CD4-positive, CD25-positive, alpha-beta regulatory T cell (primary cell): ENCODE measurements around the gene POLR2E. TPM values are rescaled to one million over a fixed set of nuclear protein-coding genes. Genes with fewer than 3 reads are reported as not detected.

Source experiments
- ATAC-seq, 2 donors: fragments of 150-1000 bp; cut with Tn5 transposase; one replicate each; pipeline ENCODE4 v1.10.0; 2021; ENCODE audit warnings: low read depth in 2 of 2, moderate number of reproducible peaks in 2 of 2, moderate library complexity in 1 of 2
- DNase-seq, 3 donors: peaks; one replicate each; pipeline versions ENCODE4 v3.0.0 to v3.0.0-alpha.2; 2012 to 2022; ENCODE audit warnings: mixed read lengths in 1 of 3
- H3K27ac ChIP-seq: one replicate; pipeline ENCODE4 v1.7.0; 2013; ENCODE audit warnings: mild to moderate bottlenecking, low read length; ENCODE audit not compliant: insufficient read depth, poor library complexity, severe bottlenecking
- H3K27me3 ChIP-seq: one replicate; pipeline ENCODE4 v1.7.0; 2013; ENCODE audit warnings: low read length; ENCODE audit not compliant: control insufficient read depth, insufficient read depth
- H3K36me3 ChIP-seq: one replicate; pipeline ENCODE4 v1.7.0; 2013; ENCODE audit warnings: mild to moderate bottlenecking, low read length, moderate library complexity; ENCODE audit not compliant: control insufficient read depth, insufficient read depth
- H3K4me1 ChIP-seq: 2 replicates; pipeline ENCODE4 v1.7.0; 2013; ENCODE audit warnings: mild to moderate bottlenecking, low read length; ENCODE audit not compliant: insufficient read depth, control insufficient read depth, poor library complexity, severe bottlenecking
- H3K4me3 ChIP-seq: one replicate; pipeline ENCODE4 v1.7.0; 2013; ENCODE audit warnings: low read depth, mild to moderate bottlenecking, low read length, moderate library complexity
- H3K9me3 ChIP-seq, 2 experiments: 1 replicate in 1 of 2; 2 replicates in 1 of 2; pipeline ENCODE4 v1.7.0; 2013; ENCODE audit warnings: low read length in 2 of 2, mild to moderate bottlenecking in 1 of 2, moderate library complexity in 1 of 2; ENCODE audit not compliant: control insufficient read depth in 2 of 2
- H3K27ac Mint-ChIP-seq, 3 donors: one replicate each; pipeline ENCODE4 v1.8.0; 2020 to 2022; ENCODE audit warnings: mild to moderate bottlenecking in 3 of 3, mixed read lengths in 3 of 3, moderate library complexity in 2 of 3
- H3K27me3 Mint-ChIP-seq: one replicate; pipeline ENCODE4 v1.8.0; 2022; ENCODE audit warnings: mild to moderate bottlenecking, mixed read lengths
- H3K36me3 Mint-ChIP-seq: one replicate; pipeline ENCODE4 v1.8.0; 2020; ENCODE audit warnings: mixed read lengths
- H3K4me1 Mint-ChIP-seq, 4 donors: one replicate each; pipeline ENCODE4 v1.8.0; 2020 to 2022; ENCODE audit warnings: mixed read lengths in 4 of 4, mild to moderate bottlenecking in 1 of 4
- H3K4me3 Mint-ChIP-seq, 4 donors: one replicate each; pipeline ENCODE4 v1.8.0; 2020 to 2022; ENCODE audit warnings: mild to moderate bottlenecking in 4 of 4, mixed read lengths in 4 of 4, moderate library complexity in 3 of 4
- H3K9me3 Mint-ChIP-seq, 7 donors: one replicate each; pipeline ENCODE4 v1.8.0; 2020 to 2022; ENCODE audit warnings: mixed read lengths in 7 of 7, mild to moderate bottlenecking in 3 of 7, moderate library complexity in 2 of 7
- polyA plus RNA-seq, 4 donors: library from polyadenylated mRNA; unstranded; fragments of 300-500 nt; fragmentation: Illumina TruSeq; gene quantifications; one replicate each; pipeline ENCODE4 v1.2.3, GENCODE V29; 2021
- total RNA-seq: library from RNA; stranded (reverse); gene quantifications from one replicate; pipeline ENCODE4 v1.2.3, GENCODE V29; 2022

POLR2E gene
- total and polyA plus RNA-seq, 5 donors from 2014 or later = 72.4 to 145 (median 125) TPM

GRCh38 chr19:1103132-1103707 lies 8.0 kb upstream of the POLR2E start:
- no peak for DNase-seq
- H3K9me3 Mint-ChIP-seq = peaks cover 0 to 3% (median 0%) of the 10 kb centered on the region in 7 donors
- no peaks in the 10 kb centered on the region for H3K36me3 Mint-ChIP-seq
- Histone ChIP-seq H3K4me3 (no peak overlapping the region), H3K4me1 (peaks cover 45% of the 10 kb centered on the region), H3K27ac (peak overlapping the region; percentile 98), H3K9me3 (no peaks in the 10 kb centered on the region), H3K36me3 (peaks cover 3% of the 10 kb centered on the region), H3K27me3 (no peaks in the 10 kb centered on the region)
- peak overlapping the region; percentile 74 to 92 (median 85) for H3K4me3 Mint-ChIP-seq
- peaks cover 0 to 50% (median 12%) of the 10 kb centered on the region in 4 donors for H3K4me1 Mint-ChIP-seq
- H3K27me3 Mint-ChIP-seq = no peaks in the 10 kb centered on the region
- no peak for ATAC-seq
- peak overlapping the region; percentile 66 to 93 (median 90) for H3K27ac Mint-ChIP-seq

GRCh38 chr19:1102407-1103131 lies 7.4 kb upstream of the POLR2E start:
- no peaks in the 10 kb centered on the region for H3K27me3 Mint-ChIP-seq
- H3K36me3 Mint-ChIP-seq = no peaks in the 10 kb centered on the region
- DNase-seq (peak in 1 of 3 donors; percentile 49), ATAC-seq (no peak)
- H3K4me1 Mint-ChIP-seq = peaks cover 0 to 54% (median 12%) of the 10 kb centered on the region in 4 donors
- no peak overlapping the region for H3K4me3 ChIP-seq
- H3K27me3 ChIP-seq = no peaks in the 10 kb centered on the region
- H3K9me3 Mint-ChIP-seq = peaks cover 0 to 4% (median 0%) of the 10 kb centered on the region in 7 donors
- H3K27ac ChIP-seq = peak overlapping the region; percentile 98
- H3K27ac Mint-ChIP-seq = peak overlapping the region; percentile 79 to 93 (median 90)
- H3K4me1 ChIP-seq = peaks cover 45% of the 10 kb centered on the region
- no peaks in the 10 kb centered on the region for H3K9me3 ChIP-seq
- peak overlapping the region; percentile 59 to 92 (median 78) for H3K4me3 Mint-ChIP-seq
- peaks cover 3% of the 10 kb centered on the region for H3K36me3 ChIP-seq

- no peaks in the 10 kb centered on the region for H3K27me3 Mint-ChIP-seq
- DNase-seq (no peak), ATAC-seq (no peak)
- Histone ChIP-seq H3K27ac (peak overlapping the region; percentile 15), H3K9me3 (no peaks in the 10 kb centered on the region), H3K4me1 (peaks cover 48% of the 10 kb centered on the region), H3K4me3 (no peak overlapping the region), H3K27me3 (no peaks in the 10 kb centered on the region), H3K36me3 (no peaks in the 10 kb centered on the region)
- peak overlapping the region in 1 of 4 donors; percentile 65 for H3K4me3 Mint-ChIP-seq
- H3K36me3 Mint-ChIP-seq = no peaks in the 10 kb centered on the region
- H3K4me1 Mint-ChIP-seq = peaks cover 0 to 51% (median 13%) of the 10 kb centered on the region in 4 donors
- peak overlapping the region in 2 of 3 donors; percentile 55 to 79 for H3K27ac Mint-ChIP-seq
- peaks cover 0 to 4% (median 0%) of the 10 kb centered on the region in 7 donors for H3K9me3 Mint-ChIP-seq
These were observed 6.1 kb upstream of the POLR2E start for GRCh38 chr19:1101337-1101698.

DNA sequence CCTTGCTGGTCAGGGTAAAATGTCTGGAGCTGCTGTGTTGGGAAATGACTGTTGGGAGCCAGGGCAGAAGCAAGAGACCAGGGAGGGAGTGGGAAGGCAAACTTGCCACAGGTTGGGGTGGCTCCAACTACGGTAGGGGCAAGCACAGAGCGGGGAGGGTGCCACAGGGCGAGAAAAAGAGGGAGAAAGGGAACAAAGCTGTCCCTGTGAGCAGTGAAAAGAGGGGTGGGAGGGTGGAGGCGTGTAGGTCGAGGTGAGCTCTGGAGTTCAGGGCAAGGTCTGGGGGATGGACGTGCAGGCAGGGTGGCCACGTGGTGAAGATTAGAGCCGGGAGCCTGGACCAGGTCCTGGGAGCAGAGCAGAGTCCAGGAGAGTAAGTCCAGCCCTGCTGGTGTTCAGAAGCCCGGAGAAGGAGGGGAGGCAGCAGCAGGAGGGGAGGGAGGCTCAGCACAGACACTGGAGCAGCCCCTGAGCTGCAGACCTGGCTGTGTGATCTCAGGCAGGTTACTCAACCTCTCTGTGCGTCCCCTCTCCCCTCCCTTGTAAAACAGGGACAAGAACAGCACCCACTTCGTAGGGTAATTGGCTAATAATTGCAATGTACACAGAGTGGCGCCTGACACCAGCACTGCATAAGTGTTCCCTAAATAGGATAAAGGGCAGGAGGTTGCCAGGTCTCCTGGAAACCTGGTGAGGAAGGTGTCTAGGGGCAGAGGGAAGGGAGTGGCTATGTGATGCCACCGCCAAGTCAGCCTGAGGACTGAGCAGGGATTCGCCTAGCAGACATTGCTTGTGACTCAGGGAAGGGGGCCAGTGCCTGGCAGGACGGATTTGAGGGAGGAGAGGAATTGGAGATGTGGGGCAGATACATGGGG lies 3.2 kb upstream of the POLR2E start:
- H3K4me1 ChIP-seq = peaks cover 59% of the 10 kb centered on the region

DNA sequence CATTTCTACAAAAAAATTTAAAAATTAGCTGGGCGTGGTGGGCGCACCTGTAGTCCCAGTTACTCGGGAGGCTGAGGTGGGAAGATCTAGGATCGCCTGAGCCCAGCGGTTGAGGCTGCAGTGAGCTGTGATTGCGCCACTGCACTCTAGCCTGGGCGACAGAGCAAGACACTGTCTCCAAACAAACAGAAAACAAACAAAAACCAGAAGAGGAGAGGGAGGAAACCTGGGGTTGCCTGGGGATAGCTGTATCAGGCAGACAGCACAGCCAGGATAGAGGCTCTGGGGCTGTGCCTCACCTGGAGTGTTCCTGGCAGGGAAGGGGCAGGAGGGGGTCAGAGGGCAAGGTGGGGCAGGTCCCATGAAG lies 2.6 kb upstream of the POLR2E start:
- H3K4me3 Mint-ChIP-seq = no peak overlapping the region
- no peak overlapping the region for H3K27ac Mint-ChIP-seq

More for the DNA sequence above, 3.2 kb upstream of the POLR2E start:
- peaks cover 0 to 4% (median 0%) of the 10 kb centered on the region in 7 donors for H3K9me3 Mint-ChIP-seq
- peaks cover 6% of the 10 kb centered on the region for H3K27me3 Mint-ChIP-seq
- Histone ChIP-seq H3K36me3 (no peaks in the 10 kb centered on the region), H3K9me3 (no peaks in the 10 kb centered on the region), H3K27me3 (no peaks in the 10 kb centered on the region), H3K4me3 (no peak overlapping the region), H3K27ac (no peak overlapping the region)
- peak overlapping the region in 1 of 4 donors; percentile 16 for H3K4me3 Mint-ChIP-seq
- peaks cover 4 to 66% (median 22%) of the 10 kb centered on the region in 4 donors for H3K4me1 Mint-ChIP-seq
- no peak overlapping the region for H3K27ac Mint-ChIP-seq
- ATAC-seq (no peak), DNase-seq (no peak)
- H3K36me3 Mint-ChIP-seq = no peaks in the 10 kb centered on the region

GRCh38 chr19:1094655-1094977 lies 559 bp downstream of the POLR2E start:
- Histone ChIP-seq H3K27ac (peak overlapping the region; percentile 84), H3K4me3 (peak overlapping the region; percentile 64), H3K36me3 (no peaks in the 10 kb centered on the region), H3K4me1 (peaks cover 47% of the 10 kb centered on the region), H3K27me3 (no peaks in the 10 kb centered on the region), H3K9me3 (no peaks in the 10 kb centered on the region)
- Mint-ChIP-seq H3K9me3 (peaks cover 0 to 3% (median 0%) of the 10 kb centered on the region in 7 donors), H3K27ac (peak overlapping the region; percentile 76 to 86 (median 83)), H3K4me1 (peaks cover 4 to 49% (median 18%) of the 10 kb centered on the region in 4 donors), H3K36me3 (no peaks in the 10 kb centered on the region), H3K27me3 (peaks cover 6% of the 10 kb centered on the region), H3K4me3 (peak overlapping the region; percentile 89 to 96 (median 91))
- DNase-seq (no peak), ATAC-seq (no peak)

More for the DNA sequence above, 2.6 kb upstream of the POLR2E start:
- Histone ChIP-seq H3K4me3 (no peak overlapping the region), H3K27me3 (no peaks in the 10 kb centered on the region), H3K9me3 (no peaks in the 10 kb centered on the region), H3K27ac (no peak overlapping the region), H3K4me1 (peaks cover 58% of the 10 kb centered on the region), H3K36me3 (no peaks in the 10 kb centered on the region)
- H3K36me3 Mint-ChIP-seq = no peaks in the 10 kb centered on the region
- peaks cover 4 to 63% (median 22%) of the 10 kb centered on the region in 4 donors for H3K4me1 Mint-ChIP-seq
- H3K27me3 Mint-ChIP-seq = peaks cover 6% of the 10 kb centered on the region
- DNase-seq = no peak
- peaks cover 0 to 4% (median 0%) of the 10 kb centered on the region in 7 donors for H3K9me3 Mint-ChIP-seq
- no peak for ATAC-seq

DNA sequence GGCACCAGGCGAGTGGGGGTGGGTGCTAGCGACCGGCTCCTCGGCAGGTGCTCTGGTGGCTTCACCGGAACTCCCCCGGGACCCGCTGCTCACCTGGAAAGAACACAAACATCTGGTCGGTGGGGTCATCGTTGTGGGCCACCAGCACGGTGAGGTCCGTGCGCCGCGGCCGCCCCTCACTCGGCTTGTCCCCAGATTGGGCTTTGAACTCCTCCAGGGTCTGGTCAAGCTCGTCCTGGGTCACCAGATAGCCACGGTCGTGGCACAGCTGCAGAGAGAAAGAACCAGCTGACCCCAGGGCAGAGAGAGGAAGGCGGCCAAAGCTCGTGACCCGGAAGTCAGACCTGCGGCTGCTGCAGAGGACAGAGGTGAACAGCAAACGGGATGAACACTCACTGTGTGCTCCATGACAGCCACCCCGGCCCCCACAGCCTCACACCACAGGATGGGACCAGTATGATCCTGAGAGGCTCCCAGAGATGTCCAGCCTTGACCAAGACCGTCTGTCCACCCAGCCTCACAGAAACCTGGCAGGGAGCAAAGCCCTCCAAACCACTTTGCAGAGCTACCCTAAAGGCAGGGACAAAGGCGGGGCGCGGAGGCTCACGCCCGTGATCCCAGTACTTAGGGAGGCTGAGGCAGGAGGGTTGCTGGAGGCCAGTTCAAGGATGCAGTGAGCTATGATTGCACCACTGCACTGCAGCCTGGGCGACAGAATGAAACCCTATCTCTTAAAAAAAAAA lies 1.2 kb downstream of the POLR2E start:
- H3K4me3 Mint-ChIP-seq = peak overlapping the region; percentile 89 to 96 (median 91)
- no peak for ATAC-seq
- DNase-seq = no peak

More for the DNA sequence above, 1.2 kb downstream of the POLR2E start:
- no peaks in the 10 kb centered on the region for H3K36me3 Mint-ChIP-seq
- peaks cover 4 to 48% (median 18%) of the 10 kb centered on the region in 4 donors for H3K4me1 Mint-ChIP-seq
- no peaks in the 10 kb centered on the region for H3K27me3 ChIP-seq
- H3K27ac ChIP-seq = peak overlapping the region; percentile 37
- peaks cover 0 to 3% (median 0%) of the 10 kb centered on the region in 7 donors for H3K9me3 Mint-ChIP-seq
- H3K9me3 ChIP-seq = no peaks in the 10 kb centered on the region
- H3K27ac Mint-ChIP-seq = peak overlapping the region; percentile 52 to 86 (median 83)
- peaks cover 6% of the 10 kb centered on the region for H3K27me3 Mint-ChIP-seq
- peaks cover 47% of the 10 kb centered on the region for H3K4me1 ChIP-seq
- no peaks in the 10 kb centered on the region for H3K36me3 ChIP-seq
- peak overlapping the region; percentile 64 for H3K4me3 ChIP-seq
